HCT116 (cell line): Measurements from ENCODE around the gene GPR4. TPM values are rescaled to one million over a fixed set of nuclear protein-coding genes. Genes with fewer than 3 reads are reported as not detected.

Experiments
- ATAC-seq: fragments of 200-7000 bp; cut with Tn5 transposase; 2 replicates; pipeline ENCODE4 v1.9.1; 2020; ENCODE audit warnings: mild to moderate bottlenecking, moderate library complexity
- Bru-seq: library from RNA; stranded (reverse); fragments of 400-500 nt; gene quantifications from one replicate; lab custom pipeline; 2021; lab: Mats Ljungman, UMichigan
- BruChase-seq, 2 experiments: library from RNA; stranded (reverse); fragments of 400-500 nt; gene quantifications; one replicate each; lab custom pipeline; 2021; lab: Mats Ljungman, UMichigan
- BruUV-seq: library from RNA; stranded (reverse); fragments of 400-500 nt; replicated peaks from 2 replicates; lab custom pipeline; 2021; lab: Mats Ljungman, UMichigan
- CTCF ChIA-PET: fragments of 300-600 bp; sonication (Branson Sonifier 250); formaldehyde crosslinking; loops from one replicate; lab custom pipeline; 2021; ENCODE audit warnings: antibody characterized with exemption; lab: Charles Lee
- POLR2A ChIA-PET: fragments of 300-600, 350-600 bp; sonication (Branson Sonifier 250); formaldehyde crosslinking; loops from one replicate; lab custom pipeline; 2021; ENCODE audit warnings: antibody characterized with exemption; lab: Charles Lee
- RAD21 ChIA-PET, 2 experiments: fragments of 300-600 bp; sonication (Branson Sonifier 250); formaldehyde crosslinking; loops; one replicate each; lab custom pipeline; 2023; ENCODE audit warnings: low total read pairs in 2 of 2; ENCODE audit not compliant: uncharacterized antibody in 2 of 2, unreplicated experiment in 2 of 2, low non-redundant PET in 1 of 2; lab: Charles Lee
- DNase-seq: peaks from one replicate; pipeline ENCODE4 v3.0.0-alpha.2; 2010; ENCODE audit warnings: low read depth, low spot score
- H2AFZ ChIP-seq: fragments of 200-600 bp; shearing (Covaris generic), sonication (generic); 2 replicates; pipeline ENCODE4 v1.6.1; 2017; ENCODE audit warnings: low read depth, mixed run types, mixed read lengths, antibody characterized with exemption, low read length; ENCODE audit not compliant: poor library complexity, severe bottlenecking
- H3K27ac ChIP-seq: 2 replicates; pipeline ENCODE4 v1.5.1; 2012; ENCODE audit warnings: low read depth, low read length
- H3K27me3 ChIP-seq: fragments of 200-600 bp; sonication (generic); 2 replicates; pipeline ENCODE4 v1.6.1; 2016; ENCODE audit warnings: mixed run types, low read length, mixed read lengths; ENCODE audit not compliant: insufficient read depth
- H3K36me3 ChIP-seq, 2 experiments: fragments of 200-500 bp in 1 of 2; fragments of 200-600 bp in 1 of 2; sonication (Bioruptor generic) in 1 of 2; sonication (generic) in 1 of 2; 2 replicates each; pipeline versions ENCODE4 v1.5.1 to v1.6.1; 2014 to 2016; ENCODE audit warnings: low read length in 2 of 2, inconsistent platforms in 1 of 2, mixed read lengths in 1 of 2, mixed run types in 1 of 2; ENCODE audit not compliant: insufficient read depth in 2 of 2, control insufficient read depth in 1 of 2
- H3K4me1 ChIP-seq, 2 experiments: fragments of 200-600 bp in 1 of 2; sonication (generic) in 1 of 2; 2 replicates each; pipeline versions ENCODE4 v1.5.1 to v1.6.1; 2012 to 2017; ENCODE audit warnings: low read length in 2 of 2, inconsistent platforms in 1 of 2, mild to moderate bottlenecking in 1 of 2, mixed read lengths in 1 of 2, mixed run types in 1 of 2, moderate library complexity in 1 of 2; ENCODE audit not compliant: insufficient read depth in 2 of 2, control insufficient read depth in 1 of 2
- H3K4me2 ChIP-seq: fragments of 200-600 bp; sonication (generic); 2 replicates; pipeline ENCODE4 v1.6.1; 2017; ENCODE audit warnings: mixed run types, low read length, mixed read lengths
- H3K4me3 ChIP-seq, 2 experiments: fragments of 200-600 bp in 1 of 2; sonication (generic) in 1 of 2; replicated peaks in 1 of 2; 2 replicates each; pipeline ENCODE4 v1.5.1; 2011 to 2016; ENCODE audit warnings: low read length in 2 of 2, control low read depth in 1 of 2, low read depth in 1 of 2, mild to moderate bottlenecking in 1 of 2, mixed read lengths in 1 of 2, mixed run types in 1 of 2
- H3K79me2 ChIP-seq: fragments of 200-600 bp; sonication (generic); 2 replicates; pipeline ENCODE4 v1.6.1; 2017; ENCODE audit warnings: mild to moderate bottlenecking, mixed run types, low read length, moderate library complexity, mixed read lengths; ENCODE audit not compliant: insufficient read depth
- H3K9ac ChIP-seq: fragments of 200-600 bp; sonication (generic); 2 replicates; pipeline ENCODE4 v1.6.1; 2016; ENCODE audit warnings: low read length, mixed read lengths
- H3K9me2 ChIP-seq: fragments of 200-600 bp; sonication (generic), shearing (Covaris generic); 2 replicates; pipeline ENCODE4 v1.6.1; 2017; ENCODE audit warnings: mixed run types, mild to moderate bottlenecking, moderate library complexity; ENCODE audit not compliant: insufficient read depth
- H3K9me3 ChIP-seq, 2 experiments: fragments of 200-500 bp in 1 of 2; fragments of 200-600 bp in 1 of 2; sonication (Bioruptor generic) in 1 of 2; sonication (generic) in 1 of 2; 2 replicates each; pipeline ENCODE4 v1.6.1; 2014 to 2017; ENCODE audit warnings: low read length in 2 of 2, mixed read lengths in 2 of 2, inconsistent platforms in 1 of 2, low read depth in 1 of 2, mild to moderate bottlenecking in 1 of 2, mixed run types in 1 of 2, moderate library complexity in 1 of 2; ENCODE audit not compliant: control insufficient read depth in 1 of 2, insufficient read depth in 1 of 2
- H4K20me1 ChIP-seq: fragments of 200-600 bp; sonication (generic), shearing (Covaris generic); 2 replicates; pipeline ENCODE4 v1.6.1; 2017; ENCODE audit warnings: mixed run types, mild to moderate bottlenecking, moderate library complexity; ENCODE audit not compliant: insufficient read depth
- ELF1 ChIP-seq: IDR thresholded peaks from 2 replicates; pipeline ENCODE4 v1.6.1; 2012; ENCODE audit warnings: low read depth, borderline replicate concordance
- EZH2 ChIP-seq: fragments of 200-600 bp; sonication (generic); IDR thresholded peaks from 2 replicates; pipeline ENCODE4 v1.6.1; 2017; ENCODE audit warnings: antibody characterized with exemption, mixed run types
- POLR2A ChIP-seq: IDR thresholded peaks from 2 replicates; pipeline ENCODE4 v1.7.0; 2011; ENCODE audit warnings: borderline replicate concordance; ENCODE audit not compliant: insufficient read depth, insufficient read length; ENCODE audit errors: extremely low read depth
- POLR2AphosphoS5 ChIP-seq: IDR thresholded peaks from 2 replicates; pipeline ENCODE4 v1.6.1; 2011; ENCODE audit warnings: mild to moderate bottlenecking, low read depth, low read length, moderate library complexity
- SRF ChIP-seq: IDR thresholded peaks from 2 replicates; pipeline ENCODE4 v1.6.1; 2012; ENCODE audit warnings: low read depth
- ZNF274 ChIP-seq: fragments of 200-500 bp; sonication (Bioruptor generic); IDR thresholded peaks from 2 replicates; pipeline ENCODE4 v1.6.1; 2014; ENCODE audit warnings: mild to moderate bottlenecking, low read depth, low read length, inconsistent platforms
- intact Hi-C: fragments of 100-400 bp; cut with micrococcal nuclease; formaldehyde crosslinking; loops from 2 replicates; pipeline ENCODE4 v1.10.0; 2022
- long read RNA-seq: library from polyadenylated mRNA; unstranded; transcript quantifications from one replicate; pipeline ENCODE4 v2.0.0, GENCODE V29; 2021; ENCODE audit not compliant: unreplicated experiment
- polyA plus RNA-seq: library from polyadenylated mRNA; unstranded; fragments of >200 nt; gene quantifications from 2 replicates; pipeline ENCODE4 v1.2.1, GENCODE V29; 2012; ENCODE audit warnings: missing spikeins
- total RNA-seq: library from RNA; stranded (reverse); gene quantifications from one replicate; pipeline ENCODE4 v1.2.1, GENCODE V29; 2021; ENCODE audit not compliant: unreplicated experiment

Gene GPR4
- total RNA-seq (0.10 TPM), Bru-seq, nascent RNA (percentile 18 among the genes with signal in this experiment), BruChase-seq, experiment 1, labeled RNA remaining after a 6-hour chase (percentile 41 among the genes with signal in this experiment), BruChase-seq, experiment 2, labeled RNA remaining after a 2-hour chase (percentile 27 among the genes with signal in this experiment)
- 0.04 and 0.13 TPM in 2 replicates for polyA plus RNA-seq
- long read RNA-seq = 0 reads

DNA sequence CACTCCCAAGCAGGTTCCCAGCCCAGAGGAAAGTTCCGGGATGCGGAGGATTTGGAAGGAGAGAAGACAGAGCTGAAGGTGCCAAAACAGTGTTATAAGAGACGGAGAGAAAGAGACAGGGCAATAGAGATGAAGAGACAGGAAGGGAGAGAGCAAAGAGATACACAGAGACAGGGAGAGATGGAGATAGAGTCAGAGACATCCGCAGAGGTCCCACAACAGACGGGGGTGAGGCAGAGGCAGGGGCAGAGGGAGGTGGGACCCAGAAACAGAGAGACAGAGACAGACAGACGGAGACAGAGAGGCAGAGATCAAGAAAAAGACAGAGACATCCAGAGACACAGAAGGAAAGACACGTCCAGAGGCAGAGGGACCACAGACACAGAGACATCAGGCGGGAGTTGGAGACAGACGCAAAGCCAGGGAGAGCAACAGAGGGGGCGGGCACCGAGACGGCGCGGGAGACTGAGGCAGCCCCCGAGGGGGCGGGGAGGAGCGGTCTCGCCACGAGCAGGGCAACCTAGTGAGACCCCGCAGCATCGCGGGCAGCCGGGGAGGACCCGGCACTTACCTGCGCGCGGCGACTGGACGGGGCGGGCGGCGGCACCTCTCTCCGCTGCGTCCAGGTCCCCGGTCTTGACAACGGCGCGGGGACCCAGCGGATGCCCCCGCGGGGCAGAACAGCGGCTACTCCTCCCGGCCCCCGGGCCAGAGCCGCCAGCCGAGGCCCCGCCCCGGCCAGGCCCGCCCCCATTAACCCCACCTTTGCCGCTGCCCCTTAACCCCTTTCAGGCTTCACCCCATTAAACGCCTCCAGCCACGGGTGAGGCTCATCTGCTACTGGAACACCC lies at the start of gene GPR4:
Gene GPR4, minus strand, starts transcription at position 689 of the 851 bp plus-strand sequence. CDS start 10,346 bp downstream, outside the sequence.
- Histone ChIP-seq H3K79me2 (no peaks in the 10 kb centered on the region), H3K9ac (no peak within 1 kb of the TSS), H3K4me3 (no peak within 1 kb of the TSS), H3K4me2 (no peak within 1 kb of the TSS), H4K20me1 (no peaks in the 10 kb centered on the region), H3K27ac (no peak within 1 kb of the TSS), H3K9me3 (no peaks in the 10 kb centered on the region), H3K36me3 (no peaks in the 10 kb centered on the region), H2AFZ (no peak within 1 kb of the TSS), H3K4me1 (peaks cover 1 to 5% of the 10 kb centered on the region in 2 experiments; a peak in 3 of 4 replicates), H3K9me2 (no peaks in the 10 kb centered on the region), H3K27me3 (peaks cover 18% of the 10 kb centered on the region; the same call in 1 of the 2 replicates)
- POLR2A ChIA-PET = no interaction called here
- DNase-seq (no peak), ATAC-seq (0 out of 2 replicates have a peak, but pooled peaks have one; percentile 35)
- CTCF ChIA-PET = no interaction called here
- intact Hi-C loops = no loop called here
- TF ChIP-seq ZNF274 (no peak), POLR2AphosphoS5 (no peak), POLR2A (no peak), ELF1 (no peak), SRF (no peak), EZH2 (no peak)
- no TSS peak for BruUV-seq
- RAD21 ChIA-PET = no interaction called here

DNA sequence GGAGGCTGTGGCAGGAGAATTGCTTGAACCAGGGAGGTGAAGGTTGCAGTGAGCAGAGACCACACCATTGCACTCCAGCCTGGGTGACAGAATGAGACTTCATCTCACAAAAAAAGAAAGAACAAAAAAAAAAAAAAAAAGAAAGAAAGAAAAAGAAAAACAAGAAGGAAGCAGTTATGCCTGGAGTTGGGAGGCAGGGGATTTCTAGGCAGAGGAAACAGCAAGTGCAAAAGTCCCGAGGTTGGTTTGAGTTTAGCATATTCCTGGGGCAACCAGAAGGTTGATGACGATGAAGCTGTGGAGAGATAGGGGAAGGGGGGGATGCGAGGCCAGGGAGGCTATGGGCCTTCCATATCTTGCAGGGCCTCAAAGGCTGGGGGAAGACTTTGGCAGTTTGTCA lies 48.7 kb upstream of the GPR4 start:
- no peak for TF ChIP-seq SRF
- TF ChIP-seq EZH2 = no peak
- Histone ChIP-seq H3K9me3 (no peaks in the 10 kb centered on the region), H4K20me1 (no peaks in the 10 kb centered on the region), H3K36me3 (no peaks in the 10 kb centered on the region), H2AFZ (no peak overlapping the region), H3K27ac (no peak overlapping the region), H3K27me3 (no peaks in the 10 kb centered on the region), H3K79me2 (no peaks in the 10 kb centered on the region), H3K4me2 (no peak overlapping the region), H3K4me1 (peaks cover 3 to 10% of the 10 kb centered on the region in 2 experiments; a peak in 3 of 4 replicates), H3K9me2 (no peaks in the 10 kb centered on the region), H3K4me3 (no peak overlapping the region), H3K9ac (no peak overlapping the region)
- CTCF ChIA-PET = interaction anchor here (1.0 kb wide), 1 partner anchor 9 kb away, joined by 3 read pairs; no protein-coding TSS in a partner anchor
- RAD21 ChIA-PET = no interaction called here
- no peak for DNase-seq
- no TSS peak for BruUV-seq
- POLR2A ChIA-PET = no interaction called here
- intact Hi-C loops = no loop called here
- no peak for ATAC-seq
